NCI-H446 treated with DMSO at 0.1 percent for 48 hours (cell line): ENCODE measurements around the gene MAPKAPK3.
A peak's percentile ranks its signal among the peaks of the same experiment; 100 is the strongest.
"Not testable (repeated sequence)": the region's sequence is repeated elsewhere in the genome, so short reads cannot be mapped to it uniquely, and the experiment has no call there.

Experiments used
- DNase-seq: peaks from one replicate; lab custom pipeline; 2025; lab: John Stamatoyannopoulos, UW

Gene MAPKAPK3

GRCh38 chr3:50656417-50657195, 39.7 kb downstream of the MAPKAPK3 start:
- no peak for DNase-seq

DNA sequence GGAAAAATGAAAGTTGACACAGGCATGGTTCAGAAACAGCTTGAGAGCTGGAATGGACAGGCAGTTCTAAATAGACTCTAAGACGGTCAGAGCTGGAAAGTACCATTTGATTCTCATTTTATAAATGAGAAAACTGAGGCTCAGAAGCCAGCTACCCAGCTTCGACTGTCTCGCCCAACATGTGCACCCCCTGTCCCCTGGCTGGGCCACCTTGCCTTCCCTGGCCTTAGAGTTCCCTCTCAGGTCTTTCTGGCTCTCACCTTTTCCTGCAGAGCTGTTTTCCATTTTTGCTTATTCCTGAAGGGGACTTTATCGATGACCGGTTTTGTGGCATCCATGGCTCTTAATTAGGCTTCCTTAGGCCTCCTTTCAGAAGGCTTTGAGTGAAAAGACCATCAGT, 40.5 kb downstream of the MAPKAPK3 start:
- no peak for DNase-seq

DNA sequence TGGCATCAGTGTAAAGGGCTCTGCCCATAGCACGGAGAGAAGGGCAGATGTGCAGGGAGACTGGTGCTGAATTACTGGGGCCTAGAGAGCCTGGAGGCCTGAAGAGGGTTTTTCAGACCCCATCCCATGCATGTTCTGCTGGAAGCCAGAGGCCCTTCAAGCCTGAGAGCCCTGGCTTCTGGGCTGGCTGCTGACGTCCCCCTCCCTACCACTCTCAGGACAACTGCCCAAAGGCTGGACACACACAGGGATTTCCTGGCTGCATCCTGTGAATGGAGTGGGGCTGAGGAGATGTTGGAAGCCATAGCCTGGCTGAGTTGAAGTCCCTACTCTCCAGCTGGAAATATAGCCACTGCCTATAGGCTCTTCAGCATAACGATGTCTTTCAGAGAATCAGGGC, 40.9 kb downstream of the MAPKAPK3 start:
- DNase-seq: no peak

GRCh38 chr3:50658416-50658815, 41.5 kb downstream of the MAPKAPK3 start:
- no peak for DNase-seq

- no peak for DNase-seq
Measured at GRCh38 chr3:50658831-50659230, 41.9 kb downstream of the MAPKAPK3 start.

DNA sequence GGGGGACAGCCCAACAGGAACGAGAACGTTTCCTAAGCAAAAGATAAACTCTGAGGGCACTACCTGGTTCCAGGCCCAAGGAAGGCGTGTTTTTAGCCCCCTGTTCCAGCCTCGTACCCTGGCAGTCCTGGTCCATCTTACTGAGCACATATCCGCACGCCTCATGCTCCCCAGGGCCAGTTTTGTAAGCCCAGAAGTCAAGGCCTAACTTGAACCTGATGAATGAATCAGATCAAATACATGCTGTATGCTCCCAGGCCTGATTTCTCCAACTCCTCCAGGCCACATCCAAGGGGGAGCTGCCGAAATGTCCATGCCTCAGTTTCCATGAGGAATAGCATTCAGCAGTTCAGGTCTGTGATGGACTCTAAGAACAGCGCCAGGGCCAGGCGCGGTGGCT, 43.4 kb downstream of the MAPKAPK3 start:
- no peak for DNase-seq

GRCh38 chr3:50661321-50661837, 44.4 kb downstream of the MAPKAPK3 start:
- no peak for DNase-seq

- no peak for DNase-seq
Measured at GRCh38 chr3:50662408-50662807, 45.5 kb downstream of the MAPKAPK3 start.

DNA sequence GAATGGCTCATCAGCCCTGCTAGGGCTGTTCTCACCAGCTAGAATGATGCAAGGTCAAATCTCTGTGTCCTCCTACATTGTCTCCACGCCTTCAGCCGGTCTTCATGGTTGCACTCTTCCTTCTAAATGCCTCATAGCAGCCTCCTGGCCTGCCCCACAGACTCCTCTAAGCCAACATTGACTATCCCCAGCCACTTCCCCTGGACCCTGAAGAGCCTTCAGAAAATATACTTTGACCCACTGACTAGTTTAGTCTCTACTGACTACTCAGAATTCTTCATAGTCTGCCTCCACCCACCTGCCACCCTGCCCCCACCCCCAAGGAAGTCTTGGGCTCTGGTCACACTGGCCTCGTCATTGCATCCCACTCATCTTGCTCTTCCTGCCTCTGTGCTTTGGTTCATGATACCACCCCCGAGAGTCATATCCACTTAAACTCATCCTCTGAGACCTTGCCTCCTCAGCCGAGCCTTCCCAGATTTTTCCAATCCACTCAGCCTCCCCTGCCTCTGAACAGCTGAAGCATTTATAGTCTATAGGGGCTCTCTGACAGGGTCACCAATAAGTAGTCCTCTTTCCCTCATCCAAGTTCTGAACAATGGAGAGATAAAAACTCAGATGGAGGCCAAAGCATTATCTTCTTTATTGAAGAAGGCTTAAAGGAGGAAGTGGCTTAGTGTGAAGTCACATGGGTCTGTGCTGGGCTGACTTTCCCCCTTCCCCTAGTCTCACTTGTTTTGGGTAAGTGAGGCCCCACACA, 48.3 kb downstream of the MAPKAPK3 start:
- no peak for DNase-seq

- not testable (repeated sequence) for DNase-seq
Measured at GRCh38 chr3:50665841-50666115, 48.8 kb downstream of the MAPKAPK3 start.

- no peak for DNase-seq
Measured at GRCh38 chr3:50666837-50667236, 49.9 kb downstream of the MAPKAPK3 start.

- peak; percentile 21 for DNase-seq
Measured at GRCh38 chr3:50671331-50671730, 54.4 kb downstream of the MAPKAPK3 start.

- no peak for DNase-seq
Measured at GRCh38 chr3:50672656-50673055, 55.7 kb downstream of the MAPKAPK3 start.

DNA sequence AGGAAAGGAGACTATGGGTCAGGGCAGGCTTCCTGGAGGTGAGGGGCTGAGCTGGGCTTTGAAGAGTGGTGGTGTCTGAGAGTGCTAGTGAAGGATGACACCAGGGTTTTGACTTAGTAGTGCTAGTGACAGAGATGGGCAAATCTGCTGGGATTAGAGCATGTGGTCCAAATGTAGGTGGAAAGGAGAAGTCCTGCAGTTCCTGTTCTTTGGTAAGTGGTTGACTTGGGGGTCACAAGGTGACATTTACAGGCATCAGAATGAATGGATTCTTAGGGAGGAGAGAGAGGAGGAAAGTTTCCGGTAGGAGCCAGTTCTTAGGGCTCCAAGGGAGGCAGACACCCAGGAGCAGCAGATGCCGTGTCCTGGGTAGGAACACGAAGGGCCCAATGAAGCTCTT, 57.0 kb downstream of the MAPKAPK3 start:
- DNase-seq: no peak

DNA sequence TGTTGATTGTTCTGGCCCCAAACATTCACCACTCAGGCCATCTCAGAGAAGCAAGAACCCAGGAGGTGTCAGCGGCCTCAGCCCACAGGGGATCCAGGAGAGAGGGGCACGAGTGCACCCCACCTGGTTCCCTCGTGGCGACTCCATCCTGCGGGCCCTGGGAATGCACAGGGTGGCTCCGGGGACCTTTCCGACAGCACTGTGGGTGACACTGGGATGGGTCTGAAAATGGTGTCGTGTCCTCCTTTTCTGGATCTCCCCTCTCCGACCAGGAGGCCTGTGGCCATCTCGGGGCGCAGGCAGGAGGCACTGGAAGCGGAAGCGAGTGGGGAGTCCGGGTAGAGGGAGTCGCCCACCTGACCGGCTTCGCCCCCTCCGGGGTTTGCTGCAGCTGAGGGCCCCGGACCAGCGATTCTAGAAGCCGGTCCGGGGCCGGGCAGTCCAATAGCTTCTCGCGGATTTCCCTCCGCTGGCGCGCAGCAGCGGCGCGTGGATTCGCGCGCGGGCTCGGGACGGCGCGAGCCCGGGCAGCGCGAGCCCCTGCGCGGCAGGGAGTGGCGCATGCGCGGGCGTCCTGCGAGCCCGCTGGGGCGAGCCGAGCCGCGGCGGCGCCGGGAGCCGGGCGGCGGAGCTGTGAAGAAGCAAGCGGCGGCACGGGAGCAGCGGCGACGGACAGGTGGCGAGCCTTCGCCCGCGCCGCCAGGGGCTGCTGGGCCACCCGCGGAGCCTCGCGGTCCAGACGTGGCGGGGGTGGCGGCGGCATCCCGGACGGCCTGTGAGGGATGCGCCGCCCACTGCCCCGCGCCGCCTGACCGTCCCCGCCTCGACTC, 57.6 kb downstream of the MAPKAPK3 start, which contains the start of gene DOCK3:
TSS of gene DOCK3 (plus strand) at position 579 of the 830 bp plus-strand sequence. CDS start 337 bp downstream, outside the sequence.
- DNase-seq: no peak

DNA sequence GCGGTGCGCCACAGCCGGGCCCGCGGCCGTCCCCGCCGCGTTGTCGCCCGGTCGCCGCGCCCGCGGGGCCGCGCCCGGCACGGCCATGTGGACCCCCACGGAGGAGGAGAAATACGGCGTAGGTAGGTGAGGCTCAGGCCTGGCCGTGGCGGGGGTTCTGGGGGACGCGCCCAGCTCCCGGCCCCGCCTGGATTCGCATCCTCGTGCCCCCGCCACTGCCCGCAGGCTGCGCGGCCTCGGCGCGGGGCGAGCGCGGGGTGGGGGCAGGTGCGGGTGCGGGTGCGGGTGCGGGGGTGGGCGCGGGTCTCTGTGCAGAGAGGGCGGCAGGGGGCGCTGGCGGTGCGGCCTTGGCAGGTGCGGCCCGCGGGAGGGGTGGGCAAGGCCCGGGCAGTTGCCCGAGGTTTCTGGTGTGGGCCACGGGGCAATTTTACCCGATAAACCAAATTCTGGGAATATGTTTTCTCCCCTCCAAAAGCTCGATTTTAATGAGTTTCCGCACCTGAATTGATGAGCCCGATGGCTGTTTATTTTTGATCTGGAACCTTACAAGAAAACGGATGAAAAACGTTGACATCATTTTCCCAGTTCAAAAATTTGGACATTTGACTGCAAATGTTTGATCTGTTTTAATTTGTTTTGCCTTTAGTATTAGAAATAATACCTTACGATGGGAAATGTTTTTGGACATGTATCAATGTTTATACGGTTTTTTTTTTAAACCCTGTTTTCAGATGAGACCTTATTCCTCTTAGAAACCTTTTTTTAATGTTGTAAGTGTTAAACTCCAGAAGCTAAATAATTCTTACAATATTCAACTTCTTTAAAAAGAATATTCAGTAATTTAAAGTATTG, 58.5 kb downstream of the MAPKAPK3 start:
- DNase-seq: no peak

- no peak for DNase-seq
Measured at GRCh38 chr3:50676031-50676705, 59.2 kb downstream of the MAPKAPK3 start.

DNA sequence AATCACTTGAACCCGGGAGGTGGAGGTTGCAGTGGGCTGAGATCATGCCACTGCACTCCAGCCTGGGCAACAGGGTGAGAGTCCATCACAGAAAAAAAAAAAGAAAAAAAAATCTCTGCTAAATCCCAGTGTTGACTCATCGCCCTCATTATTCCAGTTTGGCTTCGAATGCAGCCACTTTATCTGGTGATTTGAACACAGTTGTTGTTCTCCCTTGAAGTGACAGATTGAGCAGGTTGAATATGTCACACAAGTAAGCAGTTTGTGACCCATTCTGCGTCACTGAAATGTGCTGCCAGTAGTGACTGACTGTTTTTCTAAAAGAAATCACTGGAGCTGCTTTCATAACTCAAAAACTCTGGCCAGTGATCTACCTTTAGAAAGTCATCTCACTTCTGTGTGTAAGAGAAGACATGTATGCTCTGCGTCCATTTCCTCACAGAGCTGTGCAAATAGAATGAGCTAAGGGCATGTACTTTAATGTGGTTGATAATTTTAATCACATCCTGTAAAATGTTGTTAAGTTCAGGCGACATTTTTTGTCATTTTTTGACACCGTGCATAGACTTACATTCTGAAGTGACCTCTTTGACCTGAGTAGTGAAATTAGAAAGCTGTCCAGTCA, 70.3 kb downstream of the MAPKAPK3 start:
- no peak for DNase-seq

DNA sequence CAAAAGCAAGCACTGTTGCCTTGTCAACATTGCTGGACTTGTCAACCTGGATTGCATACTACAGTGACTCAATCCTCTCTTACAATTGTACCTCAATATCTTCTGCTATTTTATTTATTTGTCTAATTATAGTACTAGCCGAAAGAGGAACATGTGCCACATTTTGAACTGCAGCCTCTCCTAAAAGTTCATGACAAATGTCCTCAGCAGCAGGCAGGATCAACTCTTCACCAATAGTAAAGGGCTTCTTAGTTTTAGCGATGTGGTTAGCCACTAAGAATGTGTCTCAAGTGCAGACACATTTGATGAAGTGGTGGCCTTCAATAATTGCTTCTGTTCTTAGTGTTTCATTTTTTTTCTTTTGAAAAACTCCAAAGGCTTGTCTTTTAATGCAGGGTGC, 71.0 kb downstream of the MAPKAPK3 start:
- no peak for DNase-seq

- DNase-seq: not testable (repeated sequence)
Measured at GRCh38 chr3:50688602-50689001, 71.7 kb downstream of the MAPKAPK3 start.
